Ovary (tissue), 3 donors: Measurements from ENCODE around the gene UBE2E1.

Experiments used
- EP300 ChIP-seq: sonication (generic); formaldehyde crosslinking; IDR thresholded peaks from one replicate; pipeline ENCODE4 v1.6.1; 2017; ENCODE audit warnings: antibody characterized with exemption
- POLR2A ChIP-seq: fragments of 450-650 bp; IDR thresholded peaks from one replicate; pipeline ENCODE4 v1.6.1; 2017; ENCODE audit warnings: antibody characterized with exemption, mild to moderate bottlenecking, moderate library complexity
- TF ChIP-seq, protein P1 (sequence below), 3 donors: fragments of 450-650 bp in 2 of 3; fragments of 200-600 bp in 1 of 3; IDR thresholded peaks; one replicate each; pipeline versions ENCODE4 v1.5.1 to v1.8.0; 2016 to 2022; ENCODE audit warnings: antibody characterized with exemption in 3 of 3, mild to moderate bottlenecking in 1 of 3
- donor health status: DM: no; HTN: no; CAD: no.

DNA sequence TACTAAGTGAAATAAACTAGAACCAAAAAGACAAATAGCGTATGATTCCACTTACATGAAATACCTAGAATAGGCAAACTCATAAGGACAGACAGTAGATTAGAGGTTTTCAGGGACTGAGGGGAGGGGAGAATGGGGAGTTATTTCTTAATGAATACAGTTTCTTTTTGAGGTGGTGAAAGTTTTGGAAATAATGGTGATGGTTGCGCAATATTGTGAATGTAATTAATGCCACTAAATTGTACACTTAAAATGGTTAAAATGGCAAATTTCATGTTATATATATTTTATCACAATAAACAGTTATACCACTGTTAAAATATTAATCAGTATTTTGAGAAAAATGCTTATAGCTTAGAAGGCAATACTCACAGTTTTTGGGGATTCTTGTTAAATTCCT lies 11.0 kb downstream of the UBE2E1 start:
- TF ChIP-seq, protein P1, sequence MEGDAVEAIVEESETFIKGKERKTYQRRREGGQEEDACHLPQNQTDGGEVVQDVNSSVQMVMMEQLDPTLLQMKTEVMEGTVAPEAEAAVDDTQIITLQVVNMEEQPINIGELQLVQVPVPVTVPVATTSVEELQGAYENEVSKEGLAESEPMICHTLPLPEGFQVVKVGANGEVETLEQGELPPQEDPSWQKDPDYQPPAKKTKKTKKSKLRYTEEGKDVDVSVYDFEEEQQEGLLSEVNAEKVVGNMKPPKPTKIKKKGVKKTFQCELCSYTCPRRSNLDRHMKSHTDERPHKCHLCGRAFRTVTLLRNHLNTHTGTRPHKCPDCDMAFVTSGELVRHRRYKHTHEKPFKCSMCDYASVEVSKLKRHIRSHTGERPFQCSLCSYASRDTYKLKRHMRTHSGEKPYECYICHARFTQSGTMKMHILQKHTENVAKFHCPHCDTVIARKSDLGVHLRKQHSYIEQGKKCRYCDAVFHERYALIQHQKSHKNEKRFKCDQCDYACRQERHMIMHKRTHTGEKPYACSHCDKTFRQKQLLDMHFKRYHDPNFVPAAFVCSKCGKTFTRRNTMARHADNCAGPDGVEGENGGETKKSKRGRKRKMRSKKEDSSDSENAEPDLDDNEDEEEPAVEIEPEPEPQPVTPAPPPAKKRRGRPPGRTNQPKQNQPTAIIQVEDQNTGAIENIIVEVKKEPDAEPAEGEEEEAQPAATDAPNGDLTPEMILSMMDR (IDR thresholded peaks at IDR 0.05), result no peak
- TF ChIP-seq EP300, result no peak
- TF ChIP-seq POLR2A, result no peak
